Urinary bladder (tissue), 4 donors: ENCODE measurements around the gene KMO. TPM values are rescaled to one million over a fixed set of nuclear protein-coding genes. Genes with fewer than 3 reads are reported as not detected.

Experiments used
- DNase-seq: peaks from one replicate; pipeline ENCODE4 v3.0.0-alpha.2; 2015; ENCODE audit errors: extremely low spot score
- H3K27ac ChIP-seq: one replicate; pipeline ENCODE4 v1.5.1; 2013; ENCODE audit warnings: low read depth, mild to moderate bottlenecking, moderate library complexity
- H3K36me3 ChIP-seq: one replicate; pipeline ENCODE4 v1.6.1; 2013; ENCODE audit warnings: mild to moderate bottlenecking, moderate library complexity; ENCODE audit not compliant: insufficient read depth
- H3K4me1 ChIP-seq: one replicate; pipeline ENCODE4 v1.6.1; 2013; ENCODE audit warnings: mild to moderate bottlenecking, moderate library complexity; ENCODE audit not compliant: insufficient read depth
- H3K4me3 ChIP-seq: one replicate; pipeline ENCODE4 v1.5.1; 2013; ENCODE audit warnings: low read depth, low read length
- WGBS: extraction: QIAGEN DNeasy Blood & Tissue Kit; methylation state at CpG from one replicate; pipeline ENCODE4 v1.1.7; 2013; 5-methylcytosine and 5-hydroxymethylcytosine counted together
- polyA plus RNA-seq: library from polyadenylated mRNA; stranded (reverse); fragments of 200-250 nt; gene quantifications from one replicate; pipeline ENCODE4 v1.2.3, GENCODE V29; 2013
- total RNA-seq: library from RNA; depleted of rRNA; stranded (reverse); fragments of >200 nt; gene quantifications from one replicate; pipeline ENCODE4 v1.2.3, GENCODE V29; 2014
- donor health status: healthy with polysubstance abuse.
- donor health status: healthy.

The KMO gene
- total and polyA plus RNA-seq, 2 donors: 0.35 to 0.37 TPM

GRCh38 chr1:241521718-241522117, 10.5 kb upstream of the KMO start:
- 89% methylated on average over 2 of the region's 2 CpGs for WGBS
- Histone ChIP-seq H3K36me3 (no peaks in the 10 kb centered on the region), H3K4me1 (no peaks in the 10 kb centered on the region), H3K4me3 (no peak overlapping the region), H3K27ac (no peak overlapping the region)
- no peak for DNase-seq

DNA sequence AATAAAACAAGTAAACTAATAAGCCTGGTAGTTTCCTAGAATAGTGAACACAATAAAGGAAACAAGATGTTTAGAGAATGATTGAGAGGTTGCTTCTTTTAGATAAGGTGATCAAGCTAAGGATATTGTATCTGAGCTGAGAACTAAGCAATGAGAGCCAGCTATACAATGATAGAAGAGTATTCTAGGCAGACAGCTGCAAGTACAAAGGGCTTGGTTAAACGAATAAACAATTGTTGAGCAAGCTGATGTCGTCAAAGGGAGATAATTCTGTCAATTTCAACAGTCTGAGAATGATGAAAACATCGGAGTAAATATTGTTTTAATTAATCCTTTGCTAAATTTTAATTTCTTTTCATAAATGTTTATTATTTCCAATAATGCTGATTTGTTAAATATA, 7.2 kb upstream of the KMO start:
- Histone ChIP-seq H3K4me1 (no peaks in the 10 kb centered on the region), H3K27ac (no peak overlapping the region), H3K4me3 (no peak overlapping the region), H3K36me3 (no peaks in the 10 kb centered on the region)
- DNase-seq: no peak
- 66% methylated on average over 3 of the region's 3 CpGs for WGBS

DNA sequence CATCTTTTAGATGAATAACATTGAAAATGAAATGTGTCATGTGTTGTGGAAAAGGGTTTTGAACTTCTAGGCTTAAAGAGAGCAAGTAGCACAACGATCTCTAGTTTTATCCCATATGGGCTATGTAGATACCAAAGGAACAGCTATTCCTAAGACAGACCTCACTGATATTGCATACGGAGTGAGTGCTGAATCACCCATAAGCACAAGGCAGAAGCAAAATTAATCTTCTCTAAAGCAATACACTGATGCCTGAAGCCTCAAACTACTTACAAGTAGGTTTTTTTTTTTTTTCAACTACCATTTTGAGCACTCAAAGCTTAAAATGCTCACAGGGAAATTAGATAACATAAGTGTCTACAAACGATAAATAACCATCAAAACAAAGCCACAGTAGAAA, 5.0 kb upstream of the KMO start:
- WGBS: 55% methylated on average over 3 of the region's 3 CpGs
- H3K36me3 ChIP-seq: no peaks in the 10 kb centered on the region

GRCh38 chr1:241531195-241532161, 700 bp upstream of the KMO start:
- Histone ChIP-seq H3K27ac (no peak overlapping the region), H3K4me3 (peak overlapping the region; percentile 37), H3K4me1 (no peaks in the 10 kb centered on the region), H3K36me3 (no peaks in the 10 kb centered on the region)
- WGBS: 16% methylated on average over 11 of the region's 11 CpGs
- peak; percentile 40 for DNase-seq

More for the DNA sequence above, 5.0 kb upstream of the KMO start:
- DNase-seq: no peak
- H3K4me1 ChIP-seq: no peaks in the 10 kb centered on the region
- no peak overlapping the region for H3K4me3 ChIP-seq
- no peak overlapping the region for H3K27ac ChIP-seq

GRCh38 chr1:241532864-241533263, 686 bp downstream of the KMO start:
- Histone ChIP-seq H3K27ac (no peak overlapping the region), H3K36me3 (no peaks in the 10 kb centered on the region), H3K4me1 (no peaks in the 10 kb centered on the region), H3K4me3 (no peak overlapping the region)
- no peak for DNase-seq
- 86% methylated on average over 7 of the region's 7 CpGs for WGBS

DNA sequence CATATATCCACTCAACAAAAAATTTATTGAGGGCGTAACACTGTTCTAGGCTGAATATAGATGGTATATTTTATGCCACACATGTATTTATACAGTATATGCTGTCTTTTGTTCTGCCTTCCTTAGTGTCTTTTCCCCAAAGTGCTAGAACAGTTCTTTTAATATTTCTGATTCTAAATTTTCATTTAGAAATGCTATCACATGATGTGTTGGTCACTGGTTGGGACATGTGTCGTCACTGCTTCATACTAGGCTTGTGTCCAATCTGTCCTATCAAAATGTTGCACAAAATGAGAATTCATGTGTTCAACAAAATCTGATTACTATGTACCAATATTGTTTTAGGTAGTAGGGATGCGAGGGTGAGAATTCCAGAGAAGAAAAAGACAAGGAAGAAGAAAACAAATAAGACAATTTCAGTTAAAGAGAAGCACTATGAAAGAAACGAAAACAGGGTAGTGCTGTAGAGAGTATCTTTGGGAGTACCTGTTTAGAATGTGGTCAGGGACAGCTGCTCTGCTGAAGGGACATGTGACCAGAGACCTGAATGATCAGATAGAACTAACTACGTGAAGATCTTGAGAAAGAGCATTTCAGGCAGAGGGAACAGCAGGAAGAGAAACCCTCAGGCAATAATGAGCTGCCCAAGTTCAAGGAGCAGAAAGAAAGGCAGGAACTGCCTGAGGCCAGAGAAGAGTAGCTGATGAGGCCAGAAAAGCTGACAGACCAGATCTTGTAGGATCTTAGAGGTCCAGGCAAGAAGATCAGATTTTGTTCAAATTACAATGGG, 1.3 kb downstream of the KMO start:
- Histone ChIP-seq H3K36me3 (no peaks in the 10 kb centered on the region), H3K4me3 (no peak overlapping the region), H3K4me1 (no peaks in the 10 kb centered on the region), H3K27ac (no peak overlapping the region)
- no peak for DNase-seq
- 74% methylated on average over 5 of the region's 5 CpGs for WGBS

DNA sequence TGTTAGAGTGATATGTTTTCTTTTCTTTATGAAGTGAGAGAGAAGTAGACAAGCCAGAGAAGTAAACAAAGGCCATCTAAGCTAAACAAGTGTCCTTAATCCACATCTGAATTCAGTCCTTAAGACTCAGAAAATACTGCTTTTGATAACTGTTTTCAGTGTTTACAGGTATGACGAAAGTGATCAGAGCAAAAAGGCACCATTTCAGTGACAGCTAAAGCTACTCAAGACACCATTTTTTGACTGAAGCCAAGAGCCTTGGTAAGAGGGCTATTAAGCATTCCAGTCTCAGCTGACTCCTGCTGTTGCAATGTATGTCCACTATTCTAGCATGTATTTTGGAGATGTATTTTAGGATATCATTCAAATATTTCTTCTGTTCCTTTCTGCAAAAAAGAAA, 4.1 kb downstream of the KMO start:
- H3K36me3 ChIP-seq: no peaks in the 10 kb centered on the region
- DNase-seq: no peak
- 44% methylated on average over 1 of the region's 1 CpG for WGBS

GRCh38 chr1:241536969-241537368, 4.8 kb downstream of the KMO start:
- H3K27ac ChIP-seq: no peak overlapping the region
- no peak for DNase-seq
- 74% methylated on average over 2 of the region's 2 CpGs for WGBS
- H3K36me3 ChIP-seq: no peaks in the 10 kb centered on the region
- H3K4me3 ChIP-seq: no peak overlapping the region
- H3K4me1 ChIP-seq: no peaks in the 10 kb centered on the region

More for the DNA sequence above, 4.1 kb downstream of the KMO start:
- H3K4me3 ChIP-seq: no peak overlapping the region
- no peak overlapping the region for H3K27ac ChIP-seq
- no peaks in the 10 kb centered on the region for H3K4me1 ChIP-seq

DNA sequence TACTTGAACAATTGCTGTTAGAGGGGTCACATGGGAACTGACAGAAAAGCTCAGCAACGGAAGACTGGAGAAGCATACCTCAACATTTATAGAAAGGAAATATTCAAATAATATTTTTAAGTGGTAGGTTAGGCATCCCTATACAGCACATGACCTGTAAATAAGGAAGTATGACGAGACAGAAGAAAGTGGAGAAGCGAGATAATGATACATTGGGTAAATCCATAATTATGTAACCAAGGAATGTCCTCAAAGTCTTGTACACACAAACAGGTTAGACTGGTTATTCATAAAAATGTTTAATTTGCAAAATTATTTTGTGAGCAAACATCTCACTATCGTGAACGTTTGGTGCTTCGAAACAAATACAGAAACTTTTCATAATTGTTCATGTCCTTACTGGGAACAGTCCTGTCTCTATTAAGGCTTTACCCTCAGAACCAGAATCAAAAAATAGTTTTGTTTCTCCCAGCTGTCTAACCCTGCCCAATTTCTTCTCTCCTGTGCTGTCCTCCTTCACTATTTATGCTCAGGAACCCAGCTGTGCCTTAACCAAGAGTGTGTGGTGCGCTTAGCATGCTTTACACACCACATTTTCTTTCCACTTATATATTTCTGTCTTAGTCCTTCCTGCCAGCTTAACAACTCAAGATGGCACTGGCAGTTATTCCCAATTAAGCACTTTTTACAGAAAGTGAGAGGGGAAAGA, 10.2 kb downstream of the KMO start:
- H3K36me3 ChIP-seq: no peaks in the 10 kb centered on the region
- H3K27ac ChIP-seq: peak overlapping the region; percentile 23
- DNase-seq: no peak
- WGBS: 82% methylated on average over 7 of the region's 7 CpGs
- H3K4me1 ChIP-seq: no peaks in the 10 kb centered on the region
- no peak overlapping the region for H3K4me3 ChIP-seq

- no peak overlapping the region for H3K4me3 ChIP-seq
These were observed 15.8 kb downstream of the KMO start for GRCh38 chr1:241548008-241548407.

DNA sequence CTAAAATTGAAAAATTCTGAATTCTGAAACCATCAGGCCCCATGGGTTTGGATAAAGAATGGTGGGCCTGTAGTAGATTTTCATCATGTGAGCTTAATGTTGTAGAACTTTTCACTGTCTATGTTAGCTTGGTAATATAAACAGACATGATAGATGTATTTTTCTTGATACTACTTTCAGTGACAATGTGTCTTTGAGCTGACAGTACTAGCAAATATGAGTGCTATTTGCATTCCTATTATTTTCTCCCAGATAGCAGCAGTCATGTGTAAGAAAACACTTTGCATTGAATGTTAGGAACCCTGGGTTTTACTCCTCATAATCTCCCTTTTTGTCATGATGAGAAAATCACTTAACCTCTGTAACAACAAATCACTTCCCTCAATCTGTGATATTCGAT, 18.1 kb downstream of the KMO start:
- Histone ChIP-seq H3K36me3 (no peaks in the 10 kb centered on the region), H3K4me1 (no peaks in the 10 kb centered on the region), H3K27ac (no peak overlapping the region), H3K4me3 (no peak overlapping the region)
- WGBS: 44% methylated on average over 1 of the region's 1 CpG
- DNase-seq: no peak

More at GRCh38 chr1:241548008-241548407, 15.8 kb downstream of the KMO start:
- no peaks in the 10 kb centered on the region for H3K4me1 ChIP-seq
- H3K36me3 ChIP-seq: no peaks in the 10 kb centered on the region
- WGBS: 73% methylated on average over 2 of the region's 2 CpGs
- no peak overlapping the region for H3K27ac ChIP-seq
- DNase-seq: no peak

- Histone ChIP-seq H3K4me1 (no peaks in the 10 kb centered on the region), H3K36me3 (no peaks in the 10 kb centered on the region), H3K27ac (no peak overlapping the region), H3K4me3 (no peak overlapping the region)
- 73% methylated on average over 22 of the region's 22 CpGs for WGBS
- DNase-seq: no peak
These were observed 19.8 kb downstream of the KMO start for GRCh38 chr1:241551759-241552638.
